Measurements from ENCODE around the gene LDHD. TPM values are rescaled to one million over a fixed set of nuclear protein-coding genes. Genes with fewer than 3 reads are reported as not detected.

LDHD gene
- total and polyA plus RNA-seq, 9 of the 15 experiments (the other 6 are each of a cell fraction or from before 2014, with no cell fraction given) = 0.19 to 0.86 (median 0.54) TPM; not detected in 3

DNA sequence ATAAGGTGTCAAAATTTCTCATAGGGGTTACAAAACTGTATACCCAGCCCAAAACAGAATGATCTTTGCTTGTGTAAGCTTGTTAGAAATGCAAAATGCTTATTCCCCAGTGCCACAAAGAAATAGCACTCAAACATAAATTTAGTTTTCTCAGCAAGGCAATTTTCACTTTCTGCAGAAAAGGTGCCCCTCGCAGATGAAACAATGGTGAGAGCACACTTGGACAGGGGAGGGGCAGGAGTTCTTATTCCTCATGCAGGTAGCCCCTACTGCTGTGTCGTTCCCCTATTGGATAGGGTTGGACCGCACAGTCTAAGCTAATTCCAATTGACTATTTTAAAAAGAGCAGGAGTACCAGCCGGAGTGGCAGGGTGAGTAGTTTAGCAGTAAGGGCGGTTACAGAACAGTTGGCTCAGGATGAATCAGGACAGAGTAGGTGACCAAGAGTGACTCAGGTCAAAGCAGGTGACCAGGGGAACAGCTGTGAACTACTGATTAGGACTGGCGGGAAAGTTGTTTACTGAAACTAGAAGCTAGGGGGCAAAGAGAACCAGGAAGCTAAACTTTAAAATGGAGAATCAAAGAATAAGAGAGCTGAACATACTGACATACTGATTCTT, 5.5 kb upstream of the LDHD start (continued):
- TF ChIP-seq MAFG (tag; conservative IDR thresholded peaks at IDR 0.05) = no peak
- TF ChIP-seq TBL1XR1 (IDR thresholded peaks at IDR 0.05; ENCODE audit: low read length in 2 of 2) = no peak
- TF ChIP-seq NCOR1 (IDR thresholded peaks at IDR 0.05) = peak; percentile 65
- no peak for TF ChIP-seq RBM34 (IDR thresholded peaks at IDR 0.05; ENCODE audit: borderline replicate concordance, insufficient read depth, low read length)
- TF ChIP-seq ZNF431 (CRISPR knock-in tag; IDR thresholded peaks at IDR 0.05) = no peak
- peak; percentile 37; the same call in 1 of the 2 replicates for TF ChIP-seq TOE1 (IDR thresholded peaks at IDR 0.05; ENCODE audit: borderline replicate concordance)
- no peak for TF ChIP-seq TOE1 (CRISPR knock-in tag; IDR thresholded peaks at IDR 0.05; ENCODE audit: borderline replicate concordance, low read depth)
- no peak for TF ChIP-seq TAF15 (IDR thresholded peaks at IDR 0.05; ENCODE audit: low read depth, low read length)
- TF ChIP-seq MYBL2 (IDR thresholded peaks at IDR 0.05; ENCODE audit: low read depth) = peak; percentile 64
- no peak for TF ChIP-seq MYBL2 (CRISPR knock-in tag; IDR thresholded peaks at IDR 0.05; ENCODE audit: borderline replicate concordance)
- TF ChIP-seq ZNF124 (CRISPR knock-in tag; IDR thresholded peaks at IDR 0.05) = no peak
- TF ChIP-seq ZNF445 (CRISPR knock-in tag; IDR thresholded peaks at IDR 0.05; ENCODE audit: low read depth) = no peak
- TF ChIP-seq PTRF (tag; IDR thresholded peaks at IDR 0.05) = no peak
- no peak for TF ChIP-seq RNF2 (IDR thresholded peaks at IDR 0.05)
- TF ChIP-seq CXXC5 (CRISPR knock-in tag; IDR thresholded peaks at IDR 0.05) = no peak
- TF ChIP-seq HCFC1 (IDR thresholded peaks at IDR 0.05; ENCODE audit: low read depth, low read length) = no peak
- TF ChIP-seq ZNF24 (IDR thresholded peaks at IDR 0.05) = no peak
- 0 out of 2 replicates have a peak, but pooled peaks have one; percentile 14 for TF ChIP-seq CTBP1 (IDR thresholded peaks at IDR 0.05; ENCODE audit: borderline replicate concordance)
- peak; percentile 99 for TF ChIP-seq CBX5 (IDR thresholded peaks at IDR 0.05; ENCODE audit: borderline replicate concordance, low read depth)
- TF ChIP-seq NBN (IDR thresholded peaks at IDR 0.05; ENCODE audit: low read depth) = no peak
- TF ChIP-seq, protein P1, sequence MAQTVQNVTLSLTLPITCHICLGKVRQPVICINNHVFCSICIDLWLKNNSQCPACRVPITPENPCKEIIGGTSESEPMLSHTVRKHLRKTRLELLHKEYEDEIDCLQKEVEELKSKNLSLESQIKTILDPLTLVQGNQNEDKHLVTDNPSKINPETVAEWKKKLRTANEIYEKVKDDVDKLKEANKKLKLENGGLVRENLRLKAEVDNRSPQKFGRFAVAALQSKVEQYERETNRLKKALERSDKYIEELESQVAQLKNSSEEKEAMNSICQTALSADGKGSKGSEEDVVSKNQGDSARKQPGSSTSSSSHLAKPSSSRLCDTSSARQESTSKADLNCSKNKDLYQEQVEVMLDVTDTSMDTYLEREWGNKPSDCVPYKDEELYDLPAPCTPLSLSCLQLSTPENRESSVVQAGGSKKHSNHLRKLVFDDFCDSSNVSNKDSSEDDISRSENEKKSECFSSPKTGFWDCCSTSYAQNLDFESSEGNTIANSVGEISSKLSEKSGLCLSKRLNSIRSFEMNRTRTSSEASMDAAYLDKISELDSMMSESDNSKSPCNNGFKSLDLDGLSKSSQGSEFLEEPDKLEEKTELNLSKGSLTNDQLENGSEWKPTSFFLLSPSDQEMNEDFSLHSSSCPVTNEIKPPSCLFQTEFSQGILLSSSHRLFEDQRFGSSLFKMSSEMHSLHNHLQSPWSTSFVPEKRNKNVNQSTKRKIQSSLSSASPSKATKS (CRISPR knock-in tag; IDR thresholded peaks at IDR 0.05) = no peak
- TF ChIP-seq MTA2 (IDR thresholded peaks at IDR 0.05; ENCODE audit: low read depth) = peak; percentile 53; the same call in 1 of the 2 replicates
- TF ChIP-seq JUND (IDR thresholded peaks at IDR 0.05; ENCODE audit: borderline replicate concordance, low read depth, low read length) = peak; percentile 44; the same call in 1 of the 2 replicates
- peak; percentile 42; the same call in 2 of the 3 replicates for TF ChIP-seq JUND (tag; IDR thresholded peaks at IDR 0.05; ENCODE audit: borderline replicate concordance, low read depth, low read length)
- TF ChIP-seq SMARCE1 (IDR thresholded peaks at IDR 0.05) = peak; percentile 67; the same call in 1 of the 2 replicates
- TF ChIP-seq E2F8 (IDR thresholded peaks at IDR 0.05; ENCODE audit: low read depth, partially characterized antibody) = peak; percentile 90
- no peak for TF ChIP-seq PYGO2 (tag; IDR thresholded peaks at IDR 0.05)
- TF ChIP-seq THRAP3 (IDR thresholded peaks at IDR 0.05; ENCODE audit: borderline replicate concordance) = no peak
